Hepatocyte (in vitro differentiated cells): ENCODE measurements around the gene ITGA8. TPM values are rescaled to one million over a fixed set of nuclear protein-coding genes. Genes with fewer than 3 reads are reported as not detected.

Experiments
- DNase-seq: peaks from one replicate; pipeline ENCODE4 v3.0.0-alpha.2; 2016; ENCODE audit warnings: low spot score
- H2AFZ ChIP-seq: fragments of 200-600 bp; sonication (generic); 2 replicates; pipeline ENCODE4 v1.6.0; 2016; ENCODE audit warnings: antibody characterized with exemption, mild to moderate bottlenecking
- H3K27ac ChIP-seq: fragments of 200-600 bp; sonication (generic); 2 replicates; pipeline ENCODE4 v1.5.1; 2016; ENCODE audit warnings: mild to moderate bottlenecking
- H3K27me3 ChIP-seq: fragments of 200-600 bp; sonication (generic); 2 replicates; pipeline ENCODE4 v1.6.1; 2016
- H3K36me3 ChIP-seq: fragments of 200-600 bp; sonication (generic); replicated peaks from 2 replicates; pipeline ENCODE4 v1.5.1; 2016; ENCODE audit warnings: low read depth; ENCODE audit not compliant: insufficient read depth
- H3K4me1 ChIP-seq: fragments of 200-600 bp; sonication (generic); 2 replicates; pipeline ENCODE4 v1.5.1; 2016; ENCODE audit warnings: mild to moderate bottlenecking, moderate library complexity; ENCODE audit not compliant: insufficient read depth
- H3K4me2 ChIP-seq: fragments of 200-600 bp; sonication (generic); 2 replicates; pipeline ENCODE4 v1.6.0; 2016
- H3K4me3 ChIP-seq: fragments of 200-600 bp; sonication (generic); 2 replicates; pipeline ENCODE4 v1.5.1; 2016; ENCODE audit warnings: mild to moderate bottlenecking
- H3K79me2 ChIP-seq: fragments of 200-600 bp; sonication (generic); 2 replicates; pipeline ENCODE4 v1.6.0; 2017; ENCODE audit warnings: mild to moderate bottlenecking
- H3K9me2 ChIP-seq: fragments of 200-600 bp; sonication (generic); replicated peaks from 2 replicates; pipeline ENCODE4 v1.6.0; 2017; ENCODE audit warnings: mild to moderate bottlenecking; ENCODE audit not compliant: insufficient read depth
- H3K9me3 ChIP-seq: fragments of 200-600 bp; sonication (generic); 2 replicates; pipeline ENCODE4 v1.5.1; 2016; ENCODE audit warnings: low read depth, mild to moderate bottlenecking
- H4K20me1 ChIP-seq: fragments of 200-600 bp; sonication (generic); 2 replicates; pipeline ENCODE4 v1.6.0; 2016; ENCODE audit warnings: mild to moderate bottlenecking; ENCODE audit not compliant: insufficient read depth, poor library complexity, severe bottlenecking
- EZH2 ChIP-seq: fragments of 200-600 bp; sonication (generic); IDR thresholded peaks from 2 replicates; pipeline ENCODE4 v1.6.1; 2016; ENCODE audit warnings: antibody characterized with exemption, mild to moderate bottlenecking, borderline replicate concordance
- EZH2phosphoT487 ChIP-seq: fragments of 200-600 bp; sonication (generic); IDR thresholded peaks from one replicate; pipeline ENCODE4 v1.6.1; 2018; ENCODE audit warnings: antibody characterized with exemption, mild to moderate bottlenecking, low read depth, moderate library complexity; ENCODE audit not compliant: unreplicated experiment, severe bottlenecking
- WGBS: methylation state at CpG from one replicate; pipeline ENCODE4 v1.1.6; 2016; ENCODE audit warnings: low lambda C conversion rate; ENCODE audit errors: missing lambda C conversion rate; 5-methylcytosine and 5-hydroxymethylcytosine counted together
- polyA plus RNA-seq: library from polyadenylated mRNA; unstranded; fragments of >200 nt; fragmentation: Nextera tagmentation; extraction: Ambion mirVana; gene quantifications from 2 replicates; pipeline ENCODE4 v1.2.1, GENCODE V29; 2016
- total RNA-seq: library from RNA; depleted of rRNA; stranded (reverse); fragments of >200 nt; gene quantifications from 2 replicates; pipeline ENCODE4 v1.2.3, GENCODE V29; 2014
- TF ChIP-seq, protein P1 (sequence below): fragments of 200-600 bp; sonication (generic); IDR thresholded peaks from 2 replicates; pipeline ENCODE4 v1.5.1; 2016; ENCODE audit warnings: antibody characterized with exemption, mild to moderate bottlenecking; ENCODE audit not compliant: poor library complexity

The ITGA8 gene
- total and polyA plus RNA-seq, 2 experiments from 2014 or later = 2.9 to 16.8 TPM

- H3K36me3 ChIP-seq = no peaks in the 10 kb centered on the region
- WGBS = 93% methylated on average over 5 of the region's 5 CpGs
- no peaks in the 10 kb centered on the region for H3K9me3 ChIP-seq
- H3K9me2 ChIP-seq = no peaks in the 10 kb centered on the region
- no peak overlapping the region for H2AFZ ChIP-seq
- no peaks in the 10 kb centered on the region for H4K20me1 ChIP-seq
- no peak overlapping the region for H3K4me2 ChIP-seq
- no peaks in the 10 kb centered on the region for H3K4me1 ChIP-seq
- no peak overlapping the region for H3K27ac ChIP-seq
- H3K4me3 ChIP-seq = no peak overlapping the region
- TF ChIP-seq, protein P1, sequence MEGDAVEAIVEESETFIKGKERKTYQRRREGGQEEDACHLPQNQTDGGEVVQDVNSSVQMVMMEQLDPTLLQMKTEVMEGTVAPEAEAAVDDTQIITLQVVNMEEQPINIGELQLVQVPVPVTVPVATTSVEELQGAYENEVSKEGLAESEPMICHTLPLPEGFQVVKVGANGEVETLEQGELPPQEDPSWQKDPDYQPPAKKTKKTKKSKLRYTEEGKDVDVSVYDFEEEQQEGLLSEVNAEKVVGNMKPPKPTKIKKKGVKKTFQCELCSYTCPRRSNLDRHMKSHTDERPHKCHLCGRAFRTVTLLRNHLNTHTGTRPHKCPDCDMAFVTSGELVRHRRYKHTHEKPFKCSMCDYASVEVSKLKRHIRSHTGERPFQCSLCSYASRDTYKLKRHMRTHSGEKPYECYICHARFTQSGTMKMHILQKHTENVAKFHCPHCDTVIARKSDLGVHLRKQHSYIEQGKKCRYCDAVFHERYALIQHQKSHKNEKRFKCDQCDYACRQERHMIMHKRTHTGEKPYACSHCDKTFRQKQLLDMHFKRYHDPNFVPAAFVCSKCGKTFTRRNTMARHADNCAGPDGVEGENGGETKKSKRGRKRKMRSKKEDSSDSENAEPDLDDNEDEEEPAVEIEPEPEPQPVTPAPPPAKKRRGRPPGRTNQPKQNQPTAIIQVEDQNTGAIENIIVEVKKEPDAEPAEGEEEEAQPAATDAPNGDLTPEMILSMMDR = no peak
- TF ChIP-seq EZH2phosphoT487 (no peak), EZH2 (no peak)
- no peaks in the 10 kb centered on the region for H3K27me3 ChIP-seq
- no peaks in the 10 kb centered on the region for H3K79me2 ChIP-seq
- DNase-seq = no peak
Measured at GRCh38 chr10:15737656-15738055, 17.9 kb upstream of the ITGA8 start.

DNA sequence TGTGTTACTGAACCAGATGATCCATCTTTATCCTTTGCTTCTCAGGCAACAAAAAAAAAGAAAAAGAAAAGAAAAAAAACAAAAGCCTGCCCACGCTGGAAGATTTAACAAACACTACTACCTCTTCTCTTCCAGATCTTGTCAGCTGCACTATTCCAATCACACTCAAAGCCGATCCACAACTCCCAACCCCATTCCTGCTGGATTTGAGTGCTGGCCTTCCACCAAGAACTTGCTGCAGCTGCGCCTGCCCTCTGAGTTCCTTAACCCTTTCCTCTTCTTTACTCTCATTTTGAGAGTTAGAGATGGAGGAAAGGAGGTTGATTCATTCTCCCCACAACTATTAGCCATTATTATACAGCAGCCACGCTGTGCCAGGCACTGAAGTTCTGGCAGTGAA, 16.0 kb upstream of the ITGA8 start:
- Histone ChIP-seq H3K4me1 (no peaks in the 10 kb centered on the region), H3K79me2 (no peaks in the 10 kb centered on the region), H3K36me3 (no peaks in the 10 kb centered on the region), H3K9me2 (no peaks in the 10 kb centered on the region), H2AFZ (no peak overlapping the region), H3K4me3 (no peak overlapping the region), H3K27ac (no peak overlapping the region), H3K9me3 (no peaks in the 10 kb centered on the region), H3K4me2 (no peak overlapping the region), H3K27me3 (no peaks in the 10 kb centered on the region), H4K20me1 (no peaks in the 10 kb centered on the region)
- TF ChIP-seq EZH2 (no peak), EZH2phosphoT487 (no peak)
- TF ChIP-seq, protein P1 = no peak
- DNase-seq = no peak
- WGBS = 24% methylated on average over 4 of the region's 4 CpGs

GRCh38 chr10:15730341-15730740, 10.6 kb upstream of the ITGA8 start:
- DNase-seq = no peak
- Histone ChIP-seq H3K79me2 (no peaks in the 10 kb centered on the region), H3K27ac (no peak overlapping the region), H4K20me1 (no peaks in the 10 kb centered on the region), H3K36me3 (no peaks in the 10 kb centered on the region), H3K4me1 (no peaks in the 10 kb centered on the region), H3K9me3 (no peaks in the 10 kb centered on the region), H3K4me3 (no peak overlapping the region), H2AFZ (no peak overlapping the region), H3K27me3 (no peaks in the 10 kb centered on the region), H3K9me2 (no peaks in the 10 kb centered on the region), H3K4me2 (no peak overlapping the region)
- WGBS = 100% methylated on average over 2 of the region's 2 CpGs
- no peak for TF ChIP-seq EZH2
- TF ChIP-seq EZH2phosphoT487 = no peak
- TF ChIP-seq, protein P1 = no peak

- no peak overlapping the region for H2AFZ ChIP-seq
- H3K27ac ChIP-seq = no peak overlapping the region
- H3K9me2 ChIP-seq = no peaks in the 10 kb centered on the region
- H3K79me2 ChIP-seq = no peaks in the 10 kb centered on the region
- no peaks in the 10 kb centered on the region for H4K20me1 ChIP-seq
- no peak for DNase-seq
- no peak overlapping the region for H3K4me2 ChIP-seq
- 91% methylated on average over 7 of the region's 7 CpGs for WGBS
- H3K9me3 ChIP-seq = no peaks in the 10 kb centered on the region
- H3K4me3 ChIP-seq = no peak overlapping the region
- H3K36me3 ChIP-seq = no peaks in the 10 kb centered on the region
- H3K27me3 ChIP-seq = no peaks in the 10 kb centered on the region
- TF ChIP-seq EZH2 (no peak), EZH2phosphoT487 (no peak)
- TF ChIP-seq, protein P1 = no peak
- H3K4me1 ChIP-seq = no peaks in the 10 kb centered on the region
Measured at GRCh38 chr10:15729890-15730289, 10.2 kb upstream of the ITGA8 start.
